H1 (cell line): ENCODE measurements around the gene GBP7. TPM values are rescaled to one million over a fixed set of nuclear protein-coding genes. Genes with fewer than 3 reads are reported as not detected.

ENCODE experiments used
- polyA plus RNA-seq, 7 experiments: library from polyadenylated mRNA; depleted of rRNA in 3 of 7; stranded (reverse) in 5 of 7; unstranded in 2 of 7; fragments of >200 nt in 5 of 7; fragments of 200-250 nt in 2 of 7; gene quantifications; 1 replicate in 5 of 7; 2 replicates in 1 of 7; 4 replicates in 1 of 7; pipeline versions ENCODE4 v1.2.1 to v1.2.3, GENCODE V29; 2011 to 2013; ENCODE audit warnings: missing spikeins in 2 of 7, mixed read lengths in 2 of 7
- total RNA-seq: library from RNA; stranded (reverse); fragmentation: NEBNext Ultra II Directional; extraction: Animal tissue kit (Norgen Biotek cat#: 25700); gene quantifications from 2 replicates; pipeline ENCODE4 v1.2.1, GENCODE V29; 2021
- TF ChIP-seq, protein P1 (sequence below): IDR thresholded peaks from 2 replicates; pipeline ENCODE4 v1.6.1; 2011; ENCODE audit warnings: low read length, improper control_type of control experiment

GBP7 gene
- total and polyA plus RNA-seq, 2 of the 8 experiments (the other 6 are each of a cell fraction or from before 2014, with no cell fraction given), result not detected

DNA sequence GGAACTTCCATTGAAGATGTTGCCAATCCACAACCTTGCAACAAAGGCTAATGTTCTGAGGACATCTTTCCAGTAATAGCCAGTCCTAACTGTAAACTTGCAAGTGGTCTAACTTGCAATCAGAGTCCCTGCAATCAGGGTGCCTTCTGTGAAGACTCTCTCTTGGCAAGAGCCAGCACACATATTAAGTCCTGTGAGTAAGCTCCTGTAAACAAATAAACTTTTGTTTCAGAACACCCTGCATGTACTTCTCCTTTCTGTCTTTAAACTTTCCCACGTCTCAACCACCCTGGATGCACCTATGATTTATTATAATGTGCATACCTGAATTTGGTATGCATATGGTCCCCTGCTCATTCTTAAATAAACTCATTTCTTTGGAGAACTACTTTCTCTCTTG is 9.1 kb downstream of the GBP7 start (continued):
- TF ChIP-seq, protein P1, sequence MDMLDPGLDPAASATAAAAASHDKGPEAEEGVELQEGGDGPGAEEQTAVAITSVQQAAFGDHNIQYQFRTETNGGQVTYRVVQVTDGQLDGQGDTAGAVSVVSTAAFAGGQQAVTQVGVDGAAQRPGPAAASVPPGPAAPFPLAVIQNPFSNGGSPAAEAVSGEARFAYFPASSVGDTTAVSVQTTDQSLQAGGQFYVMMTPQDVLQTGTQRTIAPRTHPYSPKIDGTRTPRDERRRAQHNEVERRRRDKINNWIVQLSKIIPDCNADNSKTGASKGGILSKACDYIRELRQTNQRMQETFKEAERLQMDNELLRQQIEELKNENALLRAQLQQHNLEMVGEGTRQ, result no peak
